ENCODE measurements around the gene ACTR5. TPM values are rescaled to one million over a fixed set of nuclear protein-coding genes. Genes with fewer than 3 reads are reported as not detected.

The ACTR5 gene
- total RNA-seq, 1 experiment from 2014 or later = 22.0 TPM

- TF ChIP-seq CTCF (IDR thresholded peaks at IDR 0.05 in 2 of 3, conservative IDR thresholded peaks at IDR 0.05 in 1 of 3; ENCODE audit: borderline replicate concordance in 1 of 3, insufficient read depth in 1 of 3, low read depth in 2 of 3, low read length in 2 of 3) (no peak), FOSL1 (IDR thresholded peaks at IDR 0.05; ENCODE audit: low read depth) (no peak), YY1 (IDR thresholded peaks at IDR 0.05; ENCODE audit: extremely low read depth, insufficient replicate concordance, low read depth, low read length) (no peak), EZH2 (IDR thresholded peaks at IDR 0.05) (no peak), SIN3A (IDR thresholded peaks at IDR 0.05; ENCODE audit: low read depth) (no peak)
Observed at GRCh38 chr20:38799203-38799602, 50.9 kb downstream of the ACTR5 start (continued).

GRCh38 chr20:38800882-38801281, 52.6 kb downstream of the ACTR5 start:
- Histone ChIP-seq H3K36me3 (ENCODE audit: control insufficient read depth in 1 of 2, insufficient read depth in 2 of 2, low read length in 2 of 2) (no peaks in the 10 kb centered on the region), H3K9me2 (ENCODE audit: insufficient read depth) (no peaks in the 10 kb centered on the region), H3K4me1 (ENCODE audit: control insufficient read depth in 1 of 2, insufficient read depth in 2 of 2, low read length in 2 of 2) (no peaks in the 10 kb centered on the region), H3K79me2 (ENCODE audit: insufficient read depth, low read length) (no peaks in the 10 kb centered on the region), H2AFZ (ENCODE audit: low read depth, low read length, poor library complexity, severe bottlenecking) (no peak overlapping the region), H3K4me2 (ENCODE audit: low read length) (no peak overlapping the region), H3K9ac (ENCODE audit: low read length) (no peak overlapping the region), H3K27me3 (ENCODE audit: insufficient read depth, low read length) (no peaks in the 10 kb centered on the region), H4K20me1 (ENCODE audit: insufficient read depth) (no peaks in the 10 kb centered on the region), H3K27ac (ENCODE audit: low read depth, low read length) (no peak overlapping the region), H3K9me3 (ENCODE audit: control insufficient read depth in 1 of 2, insufficient read depth in 1 of 2, low read depth in 1 of 2, low read length in 2 of 2) (no peaks in the 10 kb centered on the region), H3K4me3 (replicated peaks in 1 of 2; ENCODE audit: low read depth in 1 of 2, low read length in 2 of 2) (no peak overlapping the region)
- BruUV-seq (replicated peaks) = no TSS peak
- intact Hi-C loops (cut with micrococcal nuclease) = no loop called here
- CTCF ChIA-PET = interaction anchor here (2.2 kb wide), 1 partner anchor 11 kb away, joined by 5 read pairs; no protein-coding TSS in a partner anchor
- POLR2A ChIA-PET = no interaction called here
- ATAC-seq (no peak), DNase-seq (ENCODE audit: low read depth, low spot score) (no peak)
- RAD21 ChIA-PET (ENCODE audit: low non-redundant PET in 1 of 2, low total read pairs in 2 of 2, uncharacterized antibody in 2 of 2, unreplicated experiment in 2 of 2) = no interaction called here
- TF ChIP-seq, protein P1, sequence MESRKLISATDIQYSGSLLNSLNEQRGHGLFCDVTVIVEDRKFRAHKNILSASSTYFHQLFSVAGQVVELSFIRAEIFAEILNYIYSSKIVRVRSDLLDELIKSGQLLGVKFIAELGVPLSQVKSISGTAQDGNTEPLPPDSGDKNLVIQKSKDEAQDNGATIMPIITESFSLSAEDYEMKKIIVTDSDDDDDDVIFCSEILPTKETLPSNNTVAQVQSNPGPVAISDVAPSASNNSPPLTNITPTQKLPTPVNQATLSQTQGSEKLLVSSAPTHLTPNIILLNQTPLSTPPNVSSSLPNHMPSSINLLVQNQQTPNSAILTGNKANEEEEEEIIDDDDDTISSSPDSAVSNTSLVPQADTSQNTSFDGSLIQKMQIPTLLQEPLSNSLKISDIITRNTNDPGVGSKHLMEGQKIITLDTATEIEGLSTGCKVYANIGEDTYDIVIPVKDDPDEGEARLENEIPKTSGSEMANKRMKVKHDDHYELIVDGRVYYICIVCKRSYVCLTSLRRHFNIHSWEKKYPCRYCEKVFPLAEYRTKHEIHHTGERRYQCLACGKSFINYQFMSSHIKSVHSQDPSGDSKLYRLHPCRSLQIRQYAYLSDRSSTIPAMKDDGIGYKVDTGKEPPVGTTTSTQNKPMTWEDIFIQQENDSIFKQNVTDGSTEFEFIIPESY (IDR thresholded peaks at IDR 0.05; ENCODE audit: extremely low read depth, insufficient replicate concordance, low read length) = no peak
- no peak for TF ChIP-seq FOSL1 (IDR thresholded peaks at IDR 0.05; ENCODE audit: low read depth)
- no peak for TF ChIP-seq SIN3A (IDR thresholded peaks at IDR 0.05; ENCODE audit: low read depth)
- TF ChIP-seq POLR2A (IDR thresholded peaks at IDR 0.05; ENCODE audit: borderline replicate concordance, extremely low read depth, insufficient read depth, insufficient read length) = no peak
- TF ChIP-seq EZH2 (IDR thresholded peaks at IDR 0.05) = no peak
- no peak for TF ChIP-seq ZNF274 (IDR thresholded peaks at IDR 0.05; ENCODE audit: low read depth, low read length)
- TF ChIP-seq YY1 (IDR thresholded peaks at IDR 0.05; ENCODE audit: extremely low read depth, insufficient replicate concordance, low read depth, low read length) = no peak
- no peak for TF ChIP-seq RAD21 (IDR thresholded peaks at IDR 0.05; ENCODE audit: low read depth)
- no peak for TF ChIP-seq SP1 (IDR thresholded peaks at IDR 0.05; ENCODE audit: low read depth)
- no peak for TF ChIP-seq CBX3 (IDR thresholded peaks at IDR 0.05; ENCODE audit: low read depth)
- no peak for TF ChIP-seq REST (IDR thresholded peaks at IDR 0.05; ENCODE audit: low read depth)
- TF ChIP-seq CTCF (IDR thresholded peaks at IDR 0.05 in 2 of 3, conservative IDR thresholded peaks at IDR 0.05 in 1 of 3; ENCODE audit: borderline replicate concordance in 1 of 3, insufficient read depth in 1 of 3, low read depth in 2 of 3, low read length in 2 of 3) = no peak
- TF ChIP-seq CEBPB (IDR thresholded peaks at IDR 0.05; ENCODE audit: low read depth) = no peak
- no peak for TF ChIP-seq POLR2AphosphoS5 (IDR thresholded peaks at IDR 0.05; ENCODE audit: low read depth, low read length)

Measured in HCT116 (cell line).